Astrocyte of the cerebellum (primary cell): ENCODE measurements around the gene RPL21.
"Not testable (repeated sequence)": the region's sequence is repeated elsewhere in the genome, so short reads cannot be mapped to it uniquely, and the experiment has no call there.

Source experiments
- DNase-seq: peaks from one replicate; pipeline ENCODE4 v3.0.0-alpha.2; 2011; ENCODE audit warnings: low read depth
- H3K4me3 ChIP-seq: 2 replicates; pipeline ENCODE4 v1.5.1; 2011; ENCODE audit warnings: mild to moderate bottlenecking, low read depth, low read length, moderate library complexity
- CTCF ChIP-seq: IDR thresholded peaks from 2 replicates; pipeline ENCODE4 v1.5.1; 2012; ENCODE audit warnings: low read length, low read depth, moderate library complexity, mild to moderate bottlenecking; ENCODE audit errors: missing control alignments
- in situ Hi-C: cut with HindIII; loops from 2 replicates; pipeline ENCODE4 v1.10.0; 2017; ENCODE audit warnings: low sequenced_read_pairs

Gene RPL21

GRCh38 chr13:27293873-27294515 is 42.6 kb downstream of the RPL21 start:
- no peak overlapping the region for H3K4me3 ChIP-seq
- no peak for DNase-seq
- no peak for TF ChIP-seq CTCF
- in situ Hi-C loops, result no loop called here

GRCh38 chr13:27295096-27295495 is 43.7 kb downstream of the RPL21 start:
- no peak overlapping the region for H3K4me3 ChIP-seq
- TF ChIP-seq CTCF, result no peak
- in situ Hi-C loops, result no loop called here
- no peak for DNase-seq

DNA sequence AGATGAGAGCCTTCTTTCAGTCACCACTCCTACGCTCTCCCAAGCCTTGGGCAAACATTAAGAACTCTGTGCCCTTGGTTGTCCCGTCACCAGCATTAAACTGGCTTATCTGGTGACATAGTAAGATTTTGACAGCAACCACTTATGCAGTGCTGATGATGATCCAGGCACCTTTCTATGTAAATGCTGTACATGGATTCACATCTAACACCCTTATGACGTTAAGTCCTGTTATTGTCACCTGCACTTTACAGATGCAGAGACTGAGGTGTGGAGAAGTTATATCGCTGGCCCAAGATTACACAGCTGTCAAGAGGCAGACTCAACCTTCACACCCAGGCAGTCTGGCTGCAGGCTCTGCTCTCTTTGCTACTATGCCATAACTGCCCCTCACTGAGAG is 44.3 kb downstream of the RPL21 start:
- TF ChIP-seq CTCF, result no peak
- H3K4me3 ChIP-seq, result no peak overlapping the region
- in situ Hi-C loops, result no loop called here
- no peak for DNase-seq

GRCh38 chr13:27296496-27296895 is 45.1 kb downstream of the RPL21 start:
- TF ChIP-seq CTCF, result no peak
- in situ Hi-C loops, result no loop called here
- no peak overlapping the region for H3K4me3 ChIP-seq

GRCh38 chr13:27298849-27299248 is 47.5 kb downstream of the RPL21 start:
- in situ Hi-C loops, result no loop called here
- H3K4me3 ChIP-seq, result no peak overlapping the region
- no peak for DNase-seq
- no peak for TF ChIP-seq CTCF

More at GRCh38 chr13:27296496-27296895, 45.1 kb downstream of the RPL21 start:
- no peak for DNase-seq

DNA sequence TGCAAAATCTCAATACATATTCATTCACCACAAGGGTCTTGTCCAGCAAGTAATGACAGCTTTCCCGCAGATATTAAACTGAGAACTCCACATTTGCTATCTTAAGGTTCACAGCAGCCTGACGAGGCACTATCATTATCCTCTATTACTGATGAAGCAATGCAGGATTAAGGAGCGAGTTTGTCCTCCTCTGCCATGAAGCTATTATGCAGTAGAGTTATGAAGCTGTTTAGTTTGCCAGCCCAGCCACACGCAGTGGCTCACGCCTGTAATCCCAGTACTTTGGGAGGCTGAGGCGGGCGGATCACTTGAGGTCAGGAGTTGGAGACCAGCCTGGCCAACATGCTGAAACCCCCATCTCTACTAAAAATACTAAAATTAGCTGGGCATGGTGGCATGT is 49.0 kb downstream of the RPL21 start:
- DNase-seq, in situ Hi-C loops, H3K4me3 ChIP-seq: not testable (repeated sequence)

- no peak for DNase-seq
- no peak for TF ChIP-seq CTCF
- in situ Hi-C loops, result no loop called here
- H3K4me3 ChIP-seq, result no peak overlapping the region
These were observed 49.7 kb downstream of the RPL21 start for GRCh38 chr13:27300941-27301586.
